Measurements from ENCODE around the gene ALAS1.

ALAS1 gene

GRCh38 chr3:52256159-52256558 is 58.2 kb downstream of the ALAS1 start:
- DNase-seq, result no peak

- DNase-seq, result no peak
These were observed 58.7 kb downstream of the ALAS1 start for GRCh38 chr3:52256622-52257021.

- no peak for DNase-seq
These were observed 60.0 kb downstream of the ALAS1 start for GRCh38 chr3:52257911-52258310.

- DNase-seq, result no peak
These were observed 61.1 kb downstream of the ALAS1 start for GRCh38 chr3:52259035-52259434.

GRCh38 chr3:52259448-52259847 is 61.5 kb downstream of the ALAS1 start:
- no peak for DNase-seq

GRCh38 chr3:52262447-52262846 is 64.5 kb downstream of the ALAS1 start:
- DNase-seq, result no peak

Data from NCI-H69 (cell line).